Dendritic cell treated with granulocyte-macrophage colony-stimulating factor and Interleukin-4, amounts not matched to agents 40 ng/mL and 50 ng/mL, for 4 days (primary cell): ENCODE data around the gene FA2H.

Source experiments
- H3K27ac Mint-ChIP-seq: one replicate; pipeline ENCODE4 v1.8.0; 2022; ENCODE audit warnings: mild to moderate bottlenecking, mixed read lengths
- H3K27me3 Mint-ChIP-seq: one replicate; pipeline ENCODE4 v1.8.0; 2022; ENCODE audit warnings: mild to moderate bottlenecking, mixed read lengths
- H3K36me3 Mint-ChIP-seq: one replicate; pipeline ENCODE4 v1.8.0; 2022; ENCODE audit warnings: low read depth, mixed read lengths
- H3K4me1 Mint-ChIP-seq: one replicate; pipeline ENCODE4 v1.8.0; 2022; ENCODE audit warnings: low read depth, mixed read lengths
- H3K4me3 Mint-ChIP-seq: one replicate; pipeline ENCODE4 v1.8.0; 2022; ENCODE audit warnings: mild to moderate bottlenecking, moderate library complexity, mixed read lengths
- H3K9me3 Mint-ChIP-seq: one replicate; pipeline ENCODE4 v1.8.0; 2022; ENCODE audit warnings: mixed read lengths
- intact Hi-C: fragments of 100-400 bp; cut with micrococcal nuclease; formaldehyde crosslinking; loops from one replicate; pipeline ENCODE4 v1.15.0; 2022

The FA2H gene

GRCh38 chr16:74760007-74760767, 14.4 kb downstream of the FA2H start:
- H3K27ac Mint-ChIP-seq: no peak overlapping the region
- no peaks in the 10 kb centered on the region for H3K4me1 Mint-ChIP-seq

DNA sequence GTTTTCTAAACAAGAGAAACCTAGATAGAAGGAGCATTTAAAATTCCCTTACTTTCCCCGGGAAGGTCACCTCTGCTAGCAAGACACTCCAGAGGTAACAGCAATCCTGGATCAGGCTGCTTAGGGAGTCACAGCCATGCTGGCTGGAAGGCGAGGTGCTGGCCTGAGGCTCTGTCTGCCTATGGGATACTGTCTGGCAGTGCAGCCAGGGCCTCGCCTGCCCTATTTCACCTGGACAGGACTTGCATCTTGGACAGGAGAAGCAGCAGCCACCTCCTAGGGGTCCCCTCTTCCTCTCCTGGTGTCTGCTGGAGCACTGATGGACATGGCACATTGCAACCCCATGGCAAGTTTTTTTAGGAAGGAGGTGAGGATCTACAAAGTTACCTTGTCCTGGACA, 15.1 kb downstream of the FA2H start:
- no peaks in the 10 kb centered on the region for H3K36me3 Mint-ChIP-seq
- H3K27ac Mint-ChIP-seq: no peak overlapping the region
- no peak overlapping the region for H3K4me3 Mint-ChIP-seq
- intact Hi-C loops: no loop called here
- H3K4me1 Mint-ChIP-seq: no peaks in the 10 kb centered on the region
- peaks cover 12% of the 10 kb centered on the region for H3K27me3 Mint-ChIP-seq
- no peaks in the 10 kb centered on the region for H3K9me3 Mint-ChIP-seq

More at GRCh38 chr16:74760007-74760767, 14.4 kb downstream of the FA2H start:
- intact Hi-C loops: no loop called here
- H3K36me3 Mint-ChIP-seq: no peaks in the 10 kb centered on the region
- H3K27me3 Mint-ChIP-seq: peaks cover 12% of the 10 kb centered on the region
- no peaks in the 10 kb centered on the region for H3K9me3 Mint-ChIP-seq
- H3K4me3 Mint-ChIP-seq: no peak overlapping the region

- intact Hi-C loops: no loop called here
- H3K27me3 Mint-ChIP-seq: peaks cover 9% of the 10 kb centered on the region
- H3K9me3 Mint-ChIP-seq: no peaks in the 10 kb centered on the region
- no peaks in the 10 kb centered on the region for H3K4me1 Mint-ChIP-seq
- H3K27ac Mint-ChIP-seq: no peak overlapping the region
- no peak overlapping the region for H3K4me3 Mint-ChIP-seq
- no peaks in the 10 kb centered on the region for H3K36me3 Mint-ChIP-seq
Measured at GRCh38 chr16:74758801-74759200, 15.8 kb downstream of the FA2H start.

GRCh38 chr16:74757349-74757748, 17.3 kb downstream of the FA2H start:
- Mint-ChIP-seq H3K27ac (no peak overlapping the region), H3K9me3 (no peaks in the 10 kb centered on the region), H3K4me1 (no peaks in the 10 kb centered on the region), H3K27me3 (peaks cover 11% of the 10 kb centered on the region), H3K4me3 (no peak overlapping the region), H3K36me3 (no peaks in the 10 kb centered on the region)
- intact Hi-C loops: no loop called here

DNA sequence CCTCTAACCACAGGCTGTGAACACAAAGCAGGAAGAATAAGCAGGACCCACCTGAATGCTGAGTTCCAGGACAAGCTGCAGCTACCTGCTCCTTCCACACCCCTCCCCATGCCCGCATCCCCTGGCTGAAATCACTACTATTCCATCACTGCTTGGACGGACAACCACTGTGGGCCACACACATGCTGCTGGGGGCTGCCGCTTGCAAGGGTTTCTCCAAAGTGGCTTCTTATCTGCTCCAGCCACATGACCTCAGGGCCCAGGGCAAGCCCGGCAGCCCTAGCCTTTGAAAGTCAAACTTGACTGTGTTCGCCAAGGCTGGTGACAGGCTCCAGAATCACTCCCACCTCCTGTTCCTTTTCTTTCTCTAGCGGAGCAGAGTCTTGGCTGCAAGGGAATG, 18.4 kb downstream of the FA2H start:
- H3K4me1 Mint-ChIP-seq: no peaks in the 10 kb centered on the region
- no peak overlapping the region for H3K27ac Mint-ChIP-seq
- intact Hi-C loops: no loop called here
- H3K4me3 Mint-ChIP-seq: no peak overlapping the region
- peaks cover 11% of the 10 kb centered on the region for H3K27me3 Mint-ChIP-seq
- H3K36me3 Mint-ChIP-seq: no peaks in the 10 kb centered on the region
- H3K9me3 Mint-ChIP-seq: no peaks in the 10 kb centered on the region

DNA sequence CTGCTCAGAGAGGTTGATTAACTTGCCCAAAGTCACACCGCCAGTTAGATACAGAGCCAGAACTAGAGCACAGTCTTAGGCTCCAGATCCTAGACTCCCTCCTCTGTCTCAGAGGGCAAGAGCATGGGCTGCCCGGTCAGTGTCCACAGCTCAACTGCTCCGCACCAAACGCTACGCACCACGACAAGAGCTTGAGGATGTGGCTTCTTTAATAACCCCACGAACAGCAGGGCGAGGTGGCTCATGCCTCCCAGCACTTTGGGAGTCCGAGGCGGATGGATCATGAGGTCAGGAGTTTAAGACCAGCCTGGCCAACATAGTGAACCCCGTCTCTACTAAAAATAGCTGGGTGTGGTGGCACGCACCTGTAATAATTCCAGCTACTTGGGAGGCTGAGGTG, 21.4 kb downstream of the FA2H start:
- intact Hi-C loops: no loop called here
- Mint-ChIP-seq H3K4me3 (no peak overlapping the region), H3K9me3 (no peaks in the 10 kb centered on the region)

DNA sequence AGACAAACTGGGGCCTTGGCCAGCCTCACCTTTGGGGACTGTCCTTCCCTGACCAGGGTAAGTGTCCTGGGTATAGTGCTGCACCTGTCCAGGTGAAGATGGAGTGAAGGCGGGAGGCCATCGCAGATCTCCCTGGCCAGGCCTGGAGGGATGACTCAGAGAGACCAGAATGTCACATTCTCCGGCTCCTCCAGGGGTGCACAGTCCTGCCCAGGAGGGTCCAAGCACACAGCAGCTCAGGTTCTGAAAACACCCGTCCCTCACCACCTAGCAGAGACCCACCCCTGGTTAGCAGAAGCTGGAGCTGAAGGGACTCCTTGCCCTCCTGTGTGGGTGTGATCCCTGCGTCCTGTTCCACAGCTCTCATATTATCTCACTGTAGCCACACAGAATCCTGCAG, 21.9 kb downstream of the FA2H start:
- H3K27me3 Mint-ChIP-seq: peaks cover 5% of the 10 kb centered on the region
- H3K36me3 Mint-ChIP-seq: no peaks in the 10 kb centered on the region
- no peak overlapping the region for H3K27ac Mint-ChIP-seq
- no peaks in the 10 kb centered on the region for H3K4me1 Mint-ChIP-seq
- intact Hi-C loops: no loop called here
- no peaks in the 10 kb centered on the region for H3K9me3 Mint-ChIP-seq
- H3K4me3 Mint-ChIP-seq: no peak overlapping the region

More for the DNA sequence above, 21.4 kb downstream of the FA2H start:
- no peak overlapping the region for H3K27ac Mint-ChIP-seq
- peaks cover 5% of the 10 kb centered on the region for H3K27me3 Mint-ChIP-seq
- no peaks in the 10 kb centered on the region for H3K36me3 Mint-ChIP-seq
- no peaks in the 10 kb centered on the region for H3K4me1 Mint-ChIP-seq

- intact Hi-C loops: no loop called here
- H3K27me3 Mint-ChIP-seq: peaks cover 2% of the 10 kb centered on the region
- H3K36me3 Mint-ChIP-seq: no peaks in the 10 kb centered on the region
- H3K4me3 Mint-ChIP-seq: no peak overlapping the region
- no peak overlapping the region for H3K27ac Mint-ChIP-seq
- no peaks in the 10 kb centered on the region for H3K4me1 Mint-ChIP-seq
- no peaks in the 10 kb centered on the region for H3K9me3 Mint-ChIP-seq
Measured at GRCh38 chr16:74752258-74752657, 22.4 kb downstream of the FA2H start.

GRCh38 chr16:74751658-74752057, 23.0 kb downstream of the FA2H start:
- Mint-ChIP-seq H3K4me1 (no peaks in the 10 kb centered on the region), H3K27me3 (peaks cover 3% of the 10 kb centered on the region), H3K9me3 (no peaks in the 10 kb centered on the region), H3K4me3 (no peak overlapping the region), H3K27ac (no peak overlapping the region), H3K36me3 (no peaks in the 10 kb centered on the region)
- intact Hi-C loops: no loop called here

DNA sequence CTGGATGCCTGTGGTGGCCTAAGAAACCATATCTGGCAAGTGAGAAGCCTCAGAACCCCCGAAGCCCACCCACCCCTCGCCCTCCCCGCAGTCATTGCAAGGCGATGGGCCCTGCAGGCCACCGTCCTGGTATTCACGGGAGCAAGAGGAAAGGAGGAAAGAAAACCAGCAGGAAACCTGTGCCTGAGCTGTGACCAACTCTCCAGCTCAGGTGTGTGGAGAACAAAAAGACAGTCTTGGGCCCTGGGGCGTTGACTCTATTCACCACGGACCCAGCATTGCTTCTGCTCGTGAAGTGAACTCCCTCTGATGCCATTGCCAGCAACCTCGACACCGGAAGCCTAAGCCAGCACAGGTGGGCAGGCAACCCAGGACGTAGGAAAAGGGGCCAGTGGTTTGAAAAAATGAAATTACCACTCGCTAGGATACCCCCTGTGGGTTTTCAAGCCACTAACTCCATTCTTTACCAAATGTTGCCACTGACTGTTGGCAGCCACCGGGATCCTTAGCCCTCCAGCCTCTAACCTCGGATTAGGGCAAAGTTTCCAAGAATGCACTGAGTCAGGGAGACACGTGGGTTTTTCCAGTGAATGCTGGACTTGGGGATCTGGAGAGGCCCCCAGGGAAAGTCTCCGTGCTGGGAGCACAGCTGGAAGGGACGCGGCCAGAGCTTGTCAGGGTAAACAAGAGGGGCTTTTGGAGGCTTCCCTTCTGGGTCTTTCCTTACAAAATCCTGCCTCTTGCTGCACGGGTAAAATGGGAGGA, 25.1 kb downstream of the FA2H start:
- Mint-ChIP-seq H3K9me3 (no peaks in the 10 kb centered on the region), H3K27me3 (peaks cover 4% of the 10 kb centered on the region), H3K27ac (no peak overlapping the region), H3K4me1 (no peaks in the 10 kb centered on the region), H3K4me3 (no peak overlapping the region), H3K36me3 (no peaks in the 10 kb centered on the region)
- intact Hi-C loops: no loop called here

- no peaks in the 10 kb centered on the region for H3K36me3 Mint-ChIP-seq
- peaks cover 4% of the 10 kb centered on the region for H3K27me3 Mint-ChIP-seq
- no peak overlapping the region for H3K4me3 Mint-ChIP-seq
- H3K4me1 Mint-ChIP-seq: peaks cover 4% of the 10 kb centered on the region
- H3K9me3 Mint-ChIP-seq: no peaks in the 10 kb centered on the region
- intact Hi-C loops: no loop called here
- no peak overlapping the region for H3K27ac Mint-ChIP-seq
Measured at GRCh38 chr16:74748616-74749026, 26.0 kb downstream of the FA2H start.

GRCh38 chr16:74747716-74748615, 26.7 kb downstream of the FA2H start:
- Mint-ChIP-seq H3K36me3 (no peaks in the 10 kb centered on the region), H3K4me1 (peaks cover 10% of the 10 kb centered on the region), H3K27ac (no peak overlapping the region), H3K4me3 (no peak overlapping the region), H3K9me3 (no peaks in the 10 kb centered on the region), H3K27me3 (peaks cover 3% of the 10 kb centered on the region)
- intact Hi-C loops: no loop called here

DNA sequence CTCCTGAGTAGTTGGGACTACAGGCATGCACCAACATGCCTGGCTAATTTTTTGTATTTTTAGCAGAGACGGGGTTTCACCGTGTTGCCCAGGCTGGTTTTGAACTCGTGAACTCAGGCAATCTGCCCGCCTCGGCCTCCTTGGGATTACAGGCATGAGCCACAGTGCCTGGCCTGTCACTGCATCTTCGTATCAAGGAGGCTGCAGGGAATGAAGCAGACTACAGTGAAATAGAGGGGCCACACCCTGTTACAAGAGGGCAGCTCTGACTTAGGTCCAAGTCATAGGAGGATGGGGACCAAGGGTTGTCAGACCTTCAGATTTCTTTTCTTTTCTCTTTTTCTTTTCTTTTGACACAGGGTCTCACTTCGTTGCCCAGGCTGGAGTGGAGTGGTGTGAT, 28.7 kb downstream of the FA2H start:
- intact Hi-C loops: no loop called here
- no peaks in the 10 kb centered on the region for H3K36me3 Mint-ChIP-seq
- no peak overlapping the region for H3K4me3 Mint-ChIP-seq
- peaks cover 27% of the 10 kb centered on the region for H3K4me1 Mint-ChIP-seq
- H3K27me3 Mint-ChIP-seq: peaks cover 2% of the 10 kb centered on the region
- H3K9me3 Mint-ChIP-seq: no peaks in the 10 kb centered on the region
- H3K27ac Mint-ChIP-seq: no peak overlapping the region

GRCh38 chr16:74745109-74745615, 29.5 kb downstream of the FA2H start:
- peaks cover 2% of the 10 kb centered on the region for H3K27me3 Mint-ChIP-seq
- H3K27ac Mint-ChIP-seq: no peak overlapping the region
- intact Hi-C loops: no loop called here
- no peak overlapping the region for H3K4me3 Mint-ChIP-seq
- H3K36me3 Mint-ChIP-seq: no peaks in the 10 kb centered on the region
- peaks cover 32% of the 10 kb centered on the region for H3K4me1 Mint-ChIP-seq
- no peaks in the 10 kb centered on the region for H3K9me3 Mint-ChIP-seq
